ENCODE data around the gene SLC17A9. TPM values are rescaled to one million over a fixed set of nuclear protein-coding genes. Genes with fewer than 3 reads are reported as not detected.

Gene SLC17A9
- total RNA-seq, 4 donors from 2014 or later: 0.31 to 3.9 (median 1.4) TPM

DNA sequence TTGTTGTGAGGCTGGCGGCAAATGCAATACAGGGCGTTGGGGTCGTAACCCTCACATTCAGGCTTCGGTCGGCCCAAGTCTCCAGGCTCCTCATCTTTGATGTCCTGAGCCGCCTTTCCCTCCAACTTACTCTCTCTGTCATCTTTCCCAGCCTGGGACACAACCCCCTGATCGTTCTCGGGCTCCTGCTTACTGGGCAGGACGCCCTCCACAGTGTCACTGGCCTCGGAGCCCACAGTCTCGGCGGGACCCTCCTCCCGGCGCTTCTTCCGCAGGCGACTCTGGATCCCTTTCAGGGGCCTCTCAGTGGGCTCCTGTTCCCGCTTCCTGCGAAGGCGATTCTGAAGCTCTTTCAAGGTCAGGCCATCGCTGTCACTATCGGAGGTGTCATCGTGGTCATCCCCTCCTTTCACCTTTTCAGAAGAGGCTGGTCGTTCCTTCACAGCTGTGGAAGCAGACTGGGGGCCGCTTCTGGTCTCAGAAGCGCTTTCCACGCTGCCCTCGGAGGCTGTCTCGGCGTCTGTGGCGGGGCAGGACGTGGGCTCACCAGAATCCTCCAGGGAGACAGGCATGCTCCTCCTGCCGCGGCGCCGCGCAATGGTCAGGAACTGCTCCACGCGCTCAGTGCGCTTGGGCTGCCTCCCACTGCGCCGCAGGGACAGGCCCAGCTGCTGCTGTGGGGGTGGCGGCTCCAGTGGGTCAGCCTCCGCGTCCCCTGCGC is 41.6 kb upstream of the SLC17A9 start:
- H3K27ac ChIP-seq: no peak overlapping the region
- H3K4me3 ChIP-seq: no peak overlapping the region
- TF ChIP-seq, protein P1, sequence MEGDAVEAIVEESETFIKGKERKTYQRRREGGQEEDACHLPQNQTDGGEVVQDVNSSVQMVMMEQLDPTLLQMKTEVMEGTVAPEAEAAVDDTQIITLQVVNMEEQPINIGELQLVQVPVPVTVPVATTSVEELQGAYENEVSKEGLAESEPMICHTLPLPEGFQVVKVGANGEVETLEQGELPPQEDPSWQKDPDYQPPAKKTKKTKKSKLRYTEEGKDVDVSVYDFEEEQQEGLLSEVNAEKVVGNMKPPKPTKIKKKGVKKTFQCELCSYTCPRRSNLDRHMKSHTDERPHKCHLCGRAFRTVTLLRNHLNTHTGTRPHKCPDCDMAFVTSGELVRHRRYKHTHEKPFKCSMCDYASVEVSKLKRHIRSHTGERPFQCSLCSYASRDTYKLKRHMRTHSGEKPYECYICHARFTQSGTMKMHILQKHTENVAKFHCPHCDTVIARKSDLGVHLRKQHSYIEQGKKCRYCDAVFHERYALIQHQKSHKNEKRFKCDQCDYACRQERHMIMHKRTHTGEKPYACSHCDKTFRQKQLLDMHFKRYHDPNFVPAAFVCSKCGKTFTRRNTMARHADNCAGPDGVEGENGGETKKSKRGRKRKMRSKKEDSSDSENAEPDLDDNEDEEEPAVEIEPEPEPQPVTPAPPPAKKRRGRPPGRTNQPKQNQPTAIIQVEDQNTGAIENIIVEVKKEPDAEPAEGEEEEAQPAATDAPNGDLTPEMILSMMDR (IDR thresholded peaks at IDR 0.05): no peak
- TF ChIP-seq POLR2A (IDR thresholded peaks at IDR 0.05): no peak
- no peaks in the 10 kb centered on the region for H3K9me3 ChIP-seq
- no peaks in the 10 kb centered on the region for H3K27me3 ChIP-seq
- H3K36me3 ChIP-seq: peaks cover 46 to 82% (median 59%) of the 10 kb centered on the region in 3 donors
- intact Hi-C loops (cut with DNase I): no loop called here
- WGBS, 2 donors: 87 to 93% methylated on average over 10 to 35 of the region's 45 CpGs
- H3K4me1 ChIP-seq: peaks cover 0 to 48% (median 10%) of the 10 kb centered on the region in 3 donors
- DNase-seq: no peak

DNA sequence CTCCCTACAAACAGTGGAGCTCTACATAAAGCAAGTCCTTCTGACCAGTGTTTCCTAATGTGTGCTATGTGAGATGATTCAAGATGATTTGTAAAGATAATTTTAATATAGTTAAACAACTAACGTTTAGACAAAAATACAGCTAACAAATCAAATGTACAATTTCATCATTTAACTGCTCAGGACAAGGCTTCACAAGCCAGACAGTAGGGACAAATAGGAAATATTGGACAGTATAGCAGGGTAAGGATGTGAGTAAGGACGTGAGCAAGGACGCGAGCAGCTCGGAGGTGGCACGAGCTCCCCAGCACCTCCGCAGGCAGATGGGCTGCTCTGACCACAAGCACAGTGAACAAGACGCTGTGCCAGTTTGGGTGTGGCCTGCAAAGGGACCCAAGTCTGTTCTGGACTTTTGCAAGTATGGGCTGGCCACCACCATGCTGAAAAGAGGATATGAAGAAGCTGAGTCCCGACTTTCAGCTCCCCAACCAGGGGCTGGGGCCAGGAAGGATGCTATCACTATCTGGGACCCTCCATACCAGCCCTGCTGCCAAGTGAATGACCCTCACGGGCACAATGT is 40.7 kb upstream of the SLC17A9 start:
- no peak for TF ChIP-seq POLR2A (IDR thresholded peaks at IDR 0.05)
- TF ChIP-seq, protein P1 (IDR thresholded peaks at IDR 0.05): no peak
- no peak overlapping the region for H3K27ac ChIP-seq
- peaks cover 3 to 56% (median 18%) of the 10 kb centered on the region in 3 donors for H3K4me1 ChIP-seq
- no peak overlapping the region for H3K4me3 ChIP-seq
- no peaks in the 10 kb centered on the region for H3K27me3 ChIP-seq
- no peak for DNase-seq
- H3K9me3 ChIP-seq: no peaks in the 10 kb centered on the region
- WGBS, 2 donors: 66 to 73% methylated on average over 9 to 10 of the region's 10 CpGs
- peaks cover 38 to 73% (median 50%) of the 10 kb centered on the region in 3 donors for H3K36me3 ChIP-seq
- intact Hi-C loops (cut with DNase I): no loop called here

DNA sequence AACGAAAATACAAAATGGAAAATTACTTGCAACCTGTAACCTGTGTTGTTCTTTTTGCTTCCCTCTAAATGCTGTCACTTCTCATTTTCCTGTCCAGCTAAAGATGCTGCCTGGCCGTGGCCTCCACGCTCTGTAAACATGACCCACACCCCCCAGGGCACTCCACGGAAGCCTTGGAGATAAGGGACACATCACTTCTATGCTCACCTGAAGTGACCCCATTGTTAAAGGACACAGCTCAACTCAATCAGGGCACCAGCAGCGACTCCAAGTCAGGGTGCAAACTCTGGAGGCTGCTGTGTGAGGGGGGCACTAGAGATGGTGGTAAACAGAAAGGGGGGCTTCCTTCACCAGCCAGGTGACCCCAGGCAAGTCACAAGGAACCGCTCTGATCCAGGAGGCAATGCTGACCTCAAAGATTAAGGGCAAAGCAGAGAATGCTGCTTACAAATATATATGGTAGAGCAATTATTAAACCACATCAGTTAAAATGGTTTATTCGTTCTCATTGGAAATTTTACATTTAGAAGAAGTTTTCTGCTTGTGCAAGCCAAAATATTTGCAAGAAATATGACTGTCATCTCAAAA is 39.4 kb upstream of the SLC17A9 start:
- Histone ChIP-seq H3K27ac (no peak overlapping the region), H3K9me3 (no peaks in the 10 kb centered on the region), H3K4me3 (no peak overlapping the region), H3K4me1 (peaks cover 16 to 62% (median 32%) of the 10 kb centered on the region in 3 donors), H3K27me3 (no peaks in the 10 kb centered on the region), H3K36me3 (peaks cover 24 to 60% (median 39%) of the 10 kb centered on the region in 3 donors)
- WGBS, 2 donors: 79 to 81% methylated on average over 7 of the region's 7 CpGs
- DNase-seq: no peak
- intact Hi-C loops (cut with DNase I): no loop called here
- TF ChIP-seq, protein P1 (IDR thresholded peaks at IDR 0.05): no peak
- TF ChIP-seq POLR2A (IDR thresholded peaks at IDR 0.05): no peak

DNA sequence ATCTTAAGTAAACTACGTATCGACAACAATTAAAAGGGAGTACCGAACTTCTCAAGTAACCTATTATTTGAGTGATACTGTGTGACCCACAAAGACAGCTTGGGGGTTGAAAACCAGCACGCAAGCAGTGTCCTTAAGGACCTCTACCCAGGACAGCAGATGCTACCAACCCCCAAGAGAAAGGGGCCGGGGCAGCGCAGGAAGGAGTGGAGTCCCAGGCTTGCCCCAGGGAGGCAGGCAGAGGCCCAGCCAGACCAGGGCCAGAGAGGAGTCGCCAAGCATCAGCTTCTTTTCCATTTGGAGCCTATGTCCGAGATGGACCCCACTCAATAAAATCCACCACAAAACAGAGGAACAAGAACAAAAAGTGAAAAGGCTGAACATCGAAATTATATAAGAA is 38.1 kb upstream of the SLC17A9 start:
- Histone ChIP-seq H3K9me3 (no peaks in the 10 kb centered on the region), H3K27me3 (no peaks in the 10 kb centered on the region), H3K4me3 (no peak overlapping the region), H3K27ac (no peak overlapping the region), H3K36me3 (peaks cover 22 to 47% (median 26%) of the 10 kb centered on the region in 3 donors), H3K4me1 (peaks cover 19 to 75% (median 45%) of the 10 kb centered on the region in 3 donors)
- intact Hi-C loops (cut with DNase I): no loop called here
- TF ChIP-seq, protein P1 (IDR thresholded peaks at IDR 0.05): no peak
- WGBS, 2 donors: 75 to 85% methylated on average over 8 to 9 of the region's 9 CpGs
- DNase-seq: no peak

DNA sequence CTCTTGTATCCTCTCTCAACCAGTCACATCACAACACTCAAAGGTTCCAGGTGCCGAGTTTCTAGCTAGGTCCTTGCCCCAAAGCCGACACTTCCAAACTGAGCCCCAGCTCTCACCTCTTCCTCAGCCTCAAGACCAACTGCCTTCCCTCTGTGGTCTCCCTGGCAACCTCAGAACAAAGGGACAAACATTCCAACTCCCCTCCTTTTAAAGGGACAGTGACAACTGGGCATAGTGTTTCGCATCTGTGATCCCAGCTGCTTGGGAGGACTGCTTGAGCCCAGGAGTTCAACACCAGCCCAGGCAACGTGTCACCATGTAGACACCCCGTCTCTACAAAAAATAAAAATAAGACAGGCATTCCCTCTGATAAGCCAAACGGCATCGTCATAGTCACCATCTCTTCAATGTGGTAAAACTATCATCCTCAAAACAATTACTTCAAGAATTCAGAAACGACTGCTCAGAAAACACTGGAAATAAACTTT is 37.5 kb upstream of the SLC17A9 start:
- no peaks in the 10 kb centered on the region for H3K9me3 ChIP-seq
- H3K4me1 ChIP-seq: peaks cover 25 to 81% (median 51%) of the 10 kb centered on the region in 3 donors
- H3K27me3 ChIP-seq: no peaks in the 10 kb centered on the region
- peak overlapping the region in 1 of 4 donors; percentile 9 for H3K4me3 ChIP-seq
- no peak for TF ChIP-seq POLR2A (IDR thresholded peaks at IDR 0.05)
- intact Hi-C loops (cut with DNase I): no loop called here
- DNase-seq: no peak
- H3K27ac ChIP-seq: no peak overlapping the region
- peaks cover 22 to 41% (median 22%) of the 10 kb centered on the region in 3 donors for H3K36me3 ChIP-seq
- WGBS, 2 donors: 41 to 45% methylated on average over 8 of the region's 8 CpGs

Measured in esophagus squamous epithelium (tissue), 5 donors.